Measurements from ENCODE around the gene HOXA4. TPM values are rescaled to one million over a fixed set of nuclear protein-coding genes. Genes with fewer than 3 reads are reported as not detected.

HOXA4 gene
- total and polyA plus RNA-seq, 2 experiments from 2014 or later, result not detected

GRCh38 chr7:27128776-27129728 is 1.5 kb downstream of the HOXA4 start:
- Histone ChIP-seq H3K4me2 (no peak overlapping the region), H3K27ac (ENCODE audit: low read depth) (no peak overlapping the region), H4K20me1 (replicated peaks; ENCODE audit: insufficient read depth) (peaks cover 65% of the 10 kb centered on the region), H3K36me3 (ENCODE audit: insufficient read depth) (no peaks in the 10 kb centered on the region), H2AFZ (no peak overlapping the region), H3F3A (replicated peaks; ENCODE audit: low read depth) (peaks cover 51% of the 10 kb centered on the region), H3K79me2 (replicated peaks; ENCODE audit: insufficient read depth) (no peaks in the 10 kb centered on the region), H3K4me3 (no peak overlapping the region), H3K9me2 (ENCODE audit: insufficient read depth) (no peaks in the 10 kb centered on the region), H3K27me3 (ENCODE audit: insufficient read depth) (peaks cover 100% of the 10 kb centered on the region), H3K4me1 (ENCODE audit: insufficient read depth) (peaks cover 15% of the 10 kb centered on the region; the same call in 1 of the 2 replicates)
- peaks cover 96% of the 10 kb centered on the region for H3K27me3 Mint-ChIP-seq (ENCODE audit: insufficient read depth, low read depth, poor library complexity)
- H3K36me3 Mint-ChIP-seq (ENCODE audit: low read depth), result no peaks in the 10 kb centered on the region
- DNase-seq (ENCODE audit: low spot score) (no peak), ATAC-seq (no peak; the same call in 2 of the 3 replicates)
- peaks cover 6% of the 10 kb centered on the region for H3K4me1 Mint-ChIP-seq
- H3K27ac Mint-ChIP-seq, result no peak overlapping the region
- H3K4me3 Mint-ChIP-seq, result peak overlapping the region; percentile 25; the same call in 1 of the 3 replicates
- H3K9me3 Mint-ChIP-seq, result no peaks in the 10 kb centered on the region; the same call in 2 of the 3 replicates
- TF ChIP-seq EZH2phosphoT487 (IDR thresholded peaks at IDR 0.05; ENCODE audit: unreplicated experiment) (peak; percentile 68), POLR2AphosphoS5 (IDR thresholded peaks at IDR 0.05; ENCODE audit: low read depth) (no peak), EZH2 (IDR thresholded peaks at IDR 0.05; ENCODE audit: low read depth, unreplicated experiment) (peak; percentile 98)

DNA sequence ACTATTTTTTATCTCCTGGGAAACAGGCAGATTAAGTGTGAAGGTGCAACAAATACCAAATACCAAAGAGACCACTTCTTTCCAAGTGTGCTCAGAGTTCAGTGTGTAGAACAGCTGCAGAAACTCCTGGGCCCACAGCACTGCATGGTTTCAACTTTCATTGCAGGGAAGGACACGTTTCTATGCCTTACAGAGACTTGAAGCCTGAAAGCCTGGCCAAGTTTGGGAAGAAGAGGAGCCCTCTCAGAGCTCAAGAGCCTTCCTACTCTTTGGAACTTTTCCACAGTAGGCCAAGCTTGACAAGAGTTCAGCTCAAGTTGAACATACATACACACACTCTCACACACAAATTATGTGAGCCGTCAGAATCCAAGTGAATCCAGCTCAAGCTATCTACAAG is 2.5 kb downstream of the HOXA4 start:
- no peaks in the 10 kb centered on the region for H3K36me3 Mint-ChIP-seq (ENCODE audit: low read depth)
- Histone ChIP-seq H3F3A (replicated peaks; ENCODE audit: low read depth) (peaks cover 47% of the 10 kb centered on the region), H3K4me1 (ENCODE audit: insufficient read depth) (peaks cover 15% of the 10 kb centered on the region; the same call in 1 of the 2 replicates), H3K79me2 (replicated peaks; ENCODE audit: insufficient read depth) (no peaks in the 10 kb centered on the region), H3K27ac (ENCODE audit: low read depth) (no peak overlapping the region), H3K36me3 (ENCODE audit: insufficient read depth) (no peaks in the 10 kb centered on the region), H3K4me2 (no peak overlapping the region), H3K27me3 (ENCODE audit: insufficient read depth) (peaks cover 100% of the 10 kb centered on the region), H2AFZ (no peak overlapping the region), H3K4me3 (no peak overlapping the region), H4K20me1 (replicated peaks; ENCODE audit: insufficient read depth) (peaks cover 62% of the 10 kb centered on the region), H3K9me2 (ENCODE audit: insufficient read depth) (no peaks in the 10 kb centered on the region)
- no peak for DNase-seq (ENCODE audit: low spot score)
- TF ChIP-seq REST (IDR thresholded peaks at IDR 0.05; ENCODE audit: unreplicated experiment) (no peak), EZH2 (IDR thresholded peaks at IDR 0.05; ENCODE audit: low read depth, unreplicated experiment) (peak; percentile 62), STAT1 (IDR thresholded peaks at IDR 0.05; ENCODE audit: unreplicated experiment) (no peak), EZH2phosphoT487 (IDR thresholded peaks at IDR 0.05; ENCODE audit: unreplicated experiment) (peak; percentile 20)
- TF ChIP-seq, protein P1, sequence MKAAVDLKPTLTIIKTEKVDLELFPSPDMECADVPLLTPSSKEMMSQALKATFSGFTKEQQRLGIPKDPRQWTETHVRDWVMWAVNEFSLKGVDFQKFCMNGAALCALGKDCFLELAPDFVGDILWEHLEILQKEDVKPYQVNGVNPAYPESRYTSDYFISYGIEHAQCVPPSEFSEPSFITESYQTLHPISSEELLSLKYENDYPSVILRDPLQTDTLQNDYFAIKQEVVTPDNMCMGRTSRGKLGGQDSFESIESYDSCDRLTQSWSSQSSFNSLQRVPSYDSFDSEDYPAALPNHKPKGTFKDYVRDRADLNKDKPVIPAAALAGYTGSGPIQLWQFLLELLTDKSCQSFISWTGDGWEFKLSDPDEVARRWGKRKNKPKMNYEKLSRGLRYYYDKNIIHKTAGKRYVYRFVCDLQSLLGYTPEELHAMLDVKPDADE (IDR thresholded peaks at IDR 0.05), result no peak
- no peak overlapping the region for H3K27ac Mint-ChIP-seq
- no peak for ATAC-seq
- peaks cover 2% of the 10 kb centered on the region; the same call in 1 of the 3 replicates for H3K9me3 Mint-ChIP-seq
- peaks cover 96% of the 10 kb centered on the region for H3K27me3 Mint-ChIP-seq (ENCODE audit: insufficient read depth, low read depth, poor library complexity)
- H3K4me1 Mint-ChIP-seq, result peaks cover 16% of the 10 kb centered on the region
- H3K4me3 Mint-ChIP-seq, result no peak overlapping the region

All from GM23338 (cell line).